HepG2 (cell line): ENCODE data around the gene PTGES. TPM values are rescaled to one million over a fixed set of nuclear protein-coding genes. Genes with fewer than 3 reads are reported as not detected.
"Not testable (repeated sequence)": the region's sequence is repeated elsewhere in the genome, so short reads cannot be mapped to it uniquely, and the experiment has no call there.

Experiments
- ATAC-seq: fragments of 200-7000 bp; cut with Tn5 transposase; 3 replicates; pipeline ENCODE4 v1.9.1; 2020; ENCODE audit warnings: mild to moderate bottlenecking, moderate library complexity
- BruUV-seq: library from RNA; stranded (reverse); fragments of 400-500 nt; replicated peaks from 2 replicates; lab custom pipeline; 2021; lab: Mats Ljungman, UMichigan
- CTCF ChIA-PET: fragments of 300-600 bp; formaldehyde crosslinking; extraction: SDS; loops from one replicate; lab custom pipeline; 2021; ENCODE audit warnings: low total read pairs, inconsistent platforms, low intra/inter-chr PET ratio; lab: Yijun Ruan, JAX
- POLR2A ChIA-PET: fragments of 350-600 bp; sonication (Branson Sonifier 250); formaldehyde crosslinking; loops from one replicate; lab custom pipeline; 2020; ENCODE audit warnings: antibody characterized with exemption, inconsistent platforms; lab: Yijun Ruan, JAX
- DNase-seq: peaks from one replicate; pipeline ENCODE4 v3.0.0-alpha.2; 2015; ENCODE audit warnings: low spot score
- FAIRE-seq: peaks from 3 replicates; lab custom pipeline; 2011; peaks lifted over from hg19 to GRCh38; lab: Jason Lieb, UNC
- H2AFZ ChIP-seq: one replicate; pipeline ENCODE4 v1.6.1; 2011; ENCODE audit warnings: low read length, inconsistent platforms
- H3K27ac ChIP-seq: fragments of 300-600 bp; 3 replicates; pipeline ENCODE4 v1.8.0; 2011; ENCODE audit warnings: mixed run types, mild to moderate bottlenecking, mixed read lengths, low read length, inconsistent platforms; ENCODE audit not compliant: insufficient read depth; ENCODE audit errors: extremely low read length
- H3K27me3 ChIP-seq, 2 experiments: fragments of 200-600 bp in 1 of 2; 2 replicates in 1 of 2; 3 replicates in 1 of 2; pipeline versions ENCODE4 v1.6.0 to v1.8.0; 2011; ENCODE audit warnings: low read length in 2 of 2, mild to moderate bottlenecking in 2 of 2, moderate library complexity in 2 of 2, inconsistent platforms in 1 of 2; ENCODE audit not compliant: insufficient read depth in 2 of 2, control insufficient read depth in 1 of 2
- H3K36me3 ChIP-seq, 2 experiments: fragments of 200-600 bp in 1 of 2; replicated peaks in 1 of 2; 2 replicates in 1 of 2; 3 replicates in 1 of 2; pipeline versions ENCODE4 v1.5.1 to v1.8.0; 2011; ENCODE audit warnings: low read length in 2 of 2, inconsistent platforms in 1 of 2; ENCODE audit not compliant: insufficient read depth in 2 of 2, control insufficient read depth in 1 of 2
- H3K4me1 ChIP-seq: 2 replicates; pipeline ENCODE4 v1.5.1; 2012; ENCODE audit warnings: low read length, inconsistent platforms; ENCODE audit not compliant: insufficient read depth
- H3K4me2 ChIP-seq: 2 replicates; pipeline ENCODE4 v1.6.0; 2011; ENCODE audit warnings: low read depth, low read length, inconsistent platforms
- H3K4me3 ChIP-seq, 3 experiments: fragments of 200-600 bp in 1 of 3; sonication (generic), shearing (Covaris generic) in 1 of 3; replicated peaks in 1 of 3; 2 replicates each; pipeline ENCODE4 v1.5.1; 2011 to 2016; ENCODE audit warnings: low read length in 3 of 3, inconsistent platforms in 2 of 3, low read depth in 2 of 3, mild to moderate bottlenecking in 2 of 3, control low read depth in 1 of 3, mixed read lengths in 1 of 3; ENCODE audit not compliant: insufficient read depth in 1 of 3
- H3K79me2 ChIP-seq: one replicate; pipeline ENCODE4 v1.6.1; 2011; ENCODE audit warnings: low read length, inconsistent platforms; ENCODE audit not compliant: insufficient read depth
- H3K9ac ChIP-seq: 2 replicates; pipeline ENCODE4 v1.6.0; 2011; ENCODE audit warnings: mild to moderate bottlenecking, low read depth, low read length, inconsistent platforms; ENCODE audit not compliant: insufficient read depth
- H3K9me3 ChIP-seq: 2 replicates; pipeline ENCODE4 v1.5.1; 2012; ENCODE audit warnings: mild to moderate bottlenecking, low read length
- H4K20me1 ChIP-seq: 2 replicates; pipeline ENCODE4 v1.6.0; 2011; ENCODE audit warnings: inconsistent platforms, mild to moderate bottlenecking, low read length, moderate library complexity; ENCODE audit not compliant: insufficient read depth
- BCL3 ChIP-seq: sonication (generic); formaldehyde crosslinking; IDR thresholded peaks from 2 replicates; pipeline ENCODE4 v1.5.1; 2020; ENCODE audit warnings: mild to moderate bottlenecking, missing genetic modification reagents, moderate library complexity
- CHD2 ChIP-seq: IDR thresholded peaks from 2 replicates; pipeline ENCODE4 v1.6.1; 2011; ENCODE audit warnings: low read depth, low read length, improper control_type of control experiment
- EP300 ChIP-seq, 3 experiments: sonication (generic) in 1 of 3; formaldehyde crosslinking in 1 of 3; IDR thresholded peaks; 2 replicates each; pipeline versions ENCODE4 v1.5.1 to v1.6.1; 2011 to 2020; ENCODE audit warnings: low read depth in 2 of 3, low read length in 2 of 3, borderline replicate concordance in 1 of 3, improper control_type of control experiment in 1 of 3, mild to moderate bottlenecking in 1 of 3, missing genetic modification reagents in 1 of 3, moderate library complexity in 1 of 3
- HHEX ChIP-seq: IDR thresholded peaks from 2 replicates; pipeline ENCODE4 v1.6.1; 2016; ENCODE audit warnings: control low read depth
- KDM5A ChIP-seq: fragments of 200-600 bp; sonication (generic); IDR thresholded peaks from 2 replicates; pipeline ENCODE4 v1.7.0; 2018; ENCODE audit warnings: antibody characterized with exemption, mild to moderate bottlenecking, low read length, borderline replicate concordance
- KLF16 ChIP-seq, 2 experiments: sonication (generic) in 1 of 2; formaldehyde crosslinking in 1 of 2; IDR thresholded peaks; 2 replicates each; pipeline versions ENCODE4 v1.6.1 to v1.8.0; 2016 to 2023; ENCODE audit warnings: missing genetic modification reagents in 2 of 2, missing compliant biosample characterization in 1 of 2
- NFE2L2 ChIP-seq: fragments of 150-350 bp; IDR thresholded peaks from 2 replicates; pipeline ENCODE4 v1.6.1; 2014; ENCODE audit warnings: low read length
- PHF20 ChIP-seq: sonication (generic); formaldehyde crosslinking; IDR thresholded peaks from 2 replicates; pipeline ENCODE4 v1.5.0; 2020; ENCODE audit warnings: mild to moderate bottlenecking, missing genetic modification reagents
- PHF8 ChIP-seq: sonication (generic); formaldehyde crosslinking; IDR thresholded peaks from 2 replicates; pipeline ENCODE4 v1.5.0; 2020; ENCODE audit warnings: missing genetic modification reagents
- POGZ ChIP-seq: sonication (generic); formaldehyde crosslinking; IDR thresholded peaks from 2 replicates; pipeline ENCODE4 v1.4.0; 2020; ENCODE audit warnings: mild to moderate bottlenecking, missing genetic modification reagents
- TFDP1 ChIP-seq: IDR thresholded peaks from 2 replicates; pipeline ENCODE4 v1.6.1; 2016; ENCODE audit warnings: missing compliant biosample characterization, missing genetic modification reagents, borderline replicate concordance
- ZBTB43 ChIP-seq: sonication (generic); formaldehyde crosslinking; conservative IDR thresholded peaks from 2 replicates; pipeline ENCODE4 v1.4.0; 2020; ENCODE audit warnings: missing genetic modification reagents
- ZNF496 ChIP-seq: sonication (generic); formaldehyde crosslinking; IDR thresholded peaks from 2 replicates; pipeline ENCODE4 v1.8.1; 2023; ENCODE audit warnings: mild to moderate bottlenecking, moderate library complexity, missing genetic modification reagents; ENCODE audit not compliant: insufficient replicate concordance
- ZNF530 ChIP-seq: sonication (generic); formaldehyde crosslinking; IDR thresholded peaks from 2 replicates; pipeline ENCODE4 v1.5.0; 2020; ENCODE audit warnings: low read depth, mild to moderate bottlenecking, missing genetic modification reagents
- ZNF549 ChIP-seq: sonication (generic); formaldehyde crosslinking; IDR thresholded peaks from 2 replicates; pipeline ENCODE4 v1.5.0; 2020; ENCODE audit warnings: missing genetic modification reagents
- ZNF879 ChIP-seq: sonication (generic); formaldehyde crosslinking; IDR thresholded peaks from 2 replicates; pipeline ENCODE4 v1.8.1; 2023; ENCODE audit warnings: missing genetic modification reagents
- WGBS: methylation state at CpG from one replicate; pipeline ENCODE4 v1.1.6; 2017; ENCODE audit warnings: low lambda C conversion rate; 5-methylcytosine and 5-hydroxymethylcytosine counted together
- in situ Hi-C: cut with HindIII; loops from 2 replicates; pipeline ENCODE4 v1.10.0; 2017; ENCODE audit warnings: low pct_unique_long_range_greater_than_20kb; ENCODE audit not compliant: extremely low pct_ligation_motif_present
- intact Hi-C: fragments of 100-400 bp; cut with micrococcal nuclease; formaldehyde crosslinking; loops from one replicate; pipeline ENCODE4 v1.10.0; 2022; ENCODE audit not compliant: unreplicated experiment
- polyA plus RNA-seq, 8 experiments: library from polyadenylated mRNA; depleted of rRNA in 3 of 8; stranded (reverse) in 7 of 8; unstranded in 1 of 8; fragments of >200 nt; fragmentation: Illumina TruSeq in 4 of 8; extraction: Trizol in 4 of 8; gene quantifications; 2 replicates each; pipeline versions ENCODE4 v1.2.1 to v1.2.3, GENCODE V29; 2011 to 2016; ENCODE audit warnings: low read depth in 4 of 8, missing spikeins in 1 of 8, mixed read lengths in 1 of 8; ENCODE audit not compliant: insufficient read depth in 1 of 8
- total RNA-seq, 5 experiments: library from RNA; depleted of rRNA; stranded (reverse); fragments of >200 nt; fragmentation: Illumina TruSeq; extraction: Trizol; gene quantifications; 2 replicates each; pipeline ENCODE4 v1.2.3, GENCODE V29; 2016; ENCODE audit warnings: low read depth in 1 of 5

PTGES gene
- total and polyA plus RNA-seq, 2 of the 13 experiments (the other 11 are each of a cell fraction or from before 2014, with no cell fraction given) = 0.07 TPM; not detected in 1

GRCh38 chr9:129785866-129786265 is 33.0 kb upstream of the PTGES start:
- no peak overlapping the region for H3K27ac ChIP-seq
- peaks cover 4% of the 10 kb centered on the region; the same call in 1 of the 2 replicates for H3K4me1 ChIP-seq
- intact Hi-C loops = no loop called here
- DNase-seq (no peak), FAIRE-seq (no peak)
- H3K9me3 ChIP-seq = no peaks in the 10 kb centered on the region
- no peaks in the 10 kb centered on the region for H3K79me2 ChIP-seq
- H3K36me3 ChIP-seq = no peaks in the 10 kb centered on the region
- H3K27me3 ChIP-seq = peaks cover 3 to 24% of the 10 kb centered on the region in 2 experiments; a peak in 1 of 5 replicates
- H3K4me2 ChIP-seq = no peak overlapping the region
- no peaks in the 10 kb centered on the region for H4K20me1 ChIP-seq
- no peak for TF ChIP-seq ZBTB43 (CRISPR knock-in tag)
- TF ChIP-seq NFE2L2 = no peak
- no peak for TF ChIP-seq ZNF879
- TF ChIP-seq TFDP1 = no peak
- no peak for TF ChIP-seq KLF16 (CRISPR knock-in tag; IDR thresholded peaks at IDR 0.05)
- no peak for TF ChIP-seq POGZ (CRISPR knock-in tag)
- no peak for TF ChIP-seq EP300 (IDR thresholded peaks at IDR 0.05; ENCODE audit: low read depth in 2 of 2, low read length in 2 of 2)
- TF ChIP-seq EP300 (CRISPR knock-in tag; IDR thresholded peaks at IDR 0.05; ENCODE audit: borderline replicate concordance) = no peak
- TF ChIP-seq HHEX = no peak
- no peak for TF ChIP-seq ZNF530 (CRISPR knock-in tag)
- no peak for TF ChIP-seq PHF8 (CRISPR knock-in tag)
- TF ChIP-seq PHF20 (CRISPR knock-in tag) = no peak
- TF ChIP-seq KDM5A = no peak
- no peak for TF ChIP-seq ZNF496 (CRISPR knock-in tag)
- TF ChIP-seq BCL3 (CRISPR knock-in tag) = no peak
- TF ChIP-seq ZNF549 (CRISPR knock-in tag) = no peak
- no peak for TF ChIP-seq CHD2
- TF ChIP-seq, all 625 proteins: peak for 0
- in situ Hi-C loops = loop anchor here (10.0 kb wide), 1 partner anchor 141 kb away; the partner anchor contains the start of gene ASB6
- WGBS = 0% methylated on average over 1 of the region's 1 CpG
- ATAC-seq = no peak
- CTCF ChIA-PET = interaction anchor here (0.7 kb wide), 1 partner anchor 48 kb away, joined by 3 read pairs; no protein-coding TSS in a partner anchor
- Histone ChIP-seq H3K9ac (no peak overlapping the region), H3K4me3 (no peak overlapping the region), H2AFZ (no peak overlapping the region)
- no TSS peak for BruUV-seq
- POLR2A ChIA-PET = no interaction called here

- peaks cover 3 to 24% of the 10 kb centered on the region in 2 experiments; a peak in 2 of 5 replicates for H3K27me3 ChIP-seq
- H3K9ac ChIP-seq, H3K27ac ChIP-seq, H4K20me1 ChIP-seq, H3K4me2 ChIP-seq, H2AFZ ChIP-seq, BruUV-seq, H3K36me3 ChIP-seq, ATAC-seq, H3K9me3 ChIP-seq, FAIRE-seq, H3K79me2 ChIP-seq, DNase-seq, POLR2A ChIA-PET, H3K4me3 ChIP-seq, H3K4me1 ChIP-seq: not testable (repeated sequence)
- WGBS = 21% methylated on average over 11 of the region's 11 CpGs
- in situ Hi-C loops = loop anchor here (5.0 to 10.0 kb wide), 2 partner anchors 48 to 140 kb away; partner anchors contain the start of gene ASB6
- CTCF ChIA-PET = interaction anchor here (1.8 to 2.5 kb wide), 2 partner anchors 47 to 143 kb away, joined by 15 to 56 read pairs; partner anchors contain the start of gene ASB6
- intact Hi-C loops = loop anchor here (5.0 kb wide), 1 partner anchor 143 kb away; the partner anchor contains the start of gene ASB6
Measured at GRCh38 chr9:129784970-129785369, 32.1 kb upstream of the PTGES start.
